Calu3 (cell line): ENCODE measurements around the gene DOCK1. TPM values are rescaled to one million over a fixed set of nuclear protein-coding genes. Genes with fewer than 3 reads are reported as not detected.

Experiments
- BruUV-seq: library from RNA; stranded (reverse); fragments of 400-500 nt; replicated peaks from 2 replicates; lab custom pipeline; 2021; lab: Mats Ljungman, UMichigan
- CTCF ChIA-PET: fragments of 300-600 bp; sonication (Branson Sonifier 250); formaldehyde crosslinking; loops from one replicate; lab custom pipeline; 2022; ENCODE audit warnings: antibody characterized with exemption; lab: Charles Lee
- DNase-seq: peaks from one replicate; pipeline ENCODE4 v3.0.0; 2022
- H3K27ac Mint-ChIP-seq: one replicate; pipeline ENCODE4 v1.8.0; 2022; ENCODE audit warnings: mixed read lengths; ENCODE audit not compliant: unreplicated experiment
- H3K27me3 Mint-ChIP-seq: one replicate; pipeline ENCODE4 v1.8.0; 2022; ENCODE audit warnings: mixed read lengths; ENCODE audit not compliant: unreplicated experiment
- H3K36me3 Mint-ChIP-seq: one replicate; pipeline ENCODE4 v1.8.0; 2022; ENCODE audit warnings: mild to moderate bottlenecking, moderate library complexity, mixed read lengths; ENCODE audit not compliant: insufficient read depth, unreplicated experiment
- H3K4me1 Mint-ChIP-seq: one replicate; pipeline ENCODE4 v1.8.0; 2022; ENCODE audit warnings: mild to moderate bottlenecking, low read depth, mixed read lengths; ENCODE audit not compliant: unreplicated experiment
- H3K4me3 Mint-ChIP-seq: one replicate; pipeline ENCODE4 v1.8.0; 2022; ENCODE audit warnings: mild to moderate bottlenecking, low read depth, moderate library complexity, mixed read lengths; ENCODE audit not compliant: unreplicated experiment
- H3K9me3 Mint-ChIP-seq: one replicate; pipeline ENCODE4 v1.8.0; 2022; ENCODE audit warnings: low read depth, mixed read lengths; ENCODE audit not compliant: unreplicated experiment
- CTCF ChIP-seq: fragments of 200-600 bp; IDR thresholded peaks from one replicate; pipeline ENCODE4 v1.8.0; 2022; ENCODE audit warnings: antibody characterized with exemption; ENCODE audit not compliant: unreplicated experiment
- intact Hi-C: fragments of 100-400 bp; cut with micrococcal nuclease; formaldehyde crosslinking; loops from one replicate; pipeline ENCODE4 v1.10.0; 2022; ENCODE audit not compliant: unreplicated experiment
- total RNA-seq: library from RNA; stranded (reverse); gene quantifications from 2 replicates; pipeline ENCODE4 v1.2.3, GENCODE V29; 2022

DOCK1 gene
- total RNA-seq, 1 experiment from 2014 or later = 34.2 TPM

GRCh38 chr10:127115100-127115499 lies 209.9 kb downstream of the DOCK1 start:
- TF ChIP-seq CTCF = no peak
- intact Hi-C loops = no loop called here
- no TSS peak for BruUV-seq
- Mint-ChIP-seq H3K27me3 (no peaks in the 10 kb centered on the region), H3K36me3 (peaks cover 5% of the 10 kb centered on the region), H3K9me3 (no peaks in the 10 kb centered on the region), H3K4me1 (no peaks in the 10 kb centered on the region), H3K4me3 (no peak overlapping the region), H3K27ac (no peak overlapping the region)
- no peak for DNase-seq
- CTCF ChIA-PET = no interaction called here

DNA sequence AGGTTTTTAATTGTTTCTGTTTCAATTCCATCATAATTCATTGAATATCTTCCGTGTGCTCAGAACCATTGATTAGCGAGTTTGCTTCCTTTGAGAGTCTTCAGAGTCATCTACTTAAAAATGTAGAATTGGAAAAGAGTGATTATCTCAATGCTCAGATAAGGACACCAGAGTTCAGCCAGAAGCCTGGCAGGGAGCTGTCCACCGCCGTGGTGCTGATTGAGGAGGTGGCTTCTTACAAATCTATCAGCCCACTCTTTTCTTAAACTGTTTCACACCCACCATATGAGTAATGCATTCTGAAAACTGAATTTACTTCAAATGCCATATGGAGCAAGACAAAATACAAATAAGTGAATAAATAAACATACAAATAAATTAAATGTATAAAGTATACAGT lies 211.9 kb downstream of the DOCK1 start:
- Mint-ChIP-seq H3K4me3 (no peak overlapping the region), H3K36me3 (peaks cover 5% of the 10 kb centered on the region), H3K4me1 (no peaks in the 10 kb centered on the region), H3K27me3 (no peaks in the 10 kb centered on the region), H3K9me3 (no peaks in the 10 kb centered on the region), H3K27ac (no peak overlapping the region)
- intact Hi-C loops = no loop called here
- no peak for TF ChIP-seq CTCF
- CTCF ChIA-PET = interaction anchor here (0.6 kb wide), 1 partner anchor 782 kb away, joined by 5 read pairs; no protein-coding TSS in a partner anchor
- no TSS peak for BruUV-seq
- DNase-seq = peak; percentile 35

DNA sequence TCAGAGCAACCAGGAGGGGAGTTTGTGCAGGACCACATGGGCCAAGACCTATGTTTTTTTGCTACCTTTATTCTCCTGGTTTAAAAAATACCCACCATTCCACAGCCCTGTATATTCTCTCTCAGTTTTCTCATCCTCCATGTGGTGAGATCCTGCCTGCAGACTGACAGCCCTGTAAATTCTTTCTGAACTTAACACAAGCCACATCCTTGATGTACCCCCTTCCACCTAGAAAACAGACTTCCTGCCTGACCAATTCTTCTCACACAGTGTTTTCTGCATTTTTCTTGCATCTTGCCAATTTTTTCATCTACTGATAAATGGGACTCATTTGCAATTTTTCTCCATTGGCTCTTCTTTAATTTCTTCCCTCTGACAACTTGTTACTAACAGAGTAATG lies 212.8 kb downstream of the DOCK1 start:
- no peak for DNase-seq
- H3K27ac Mint-ChIP-seq = no peak overlapping the region
- no peak overlapping the region for H3K4me3 Mint-ChIP-seq
- BruUV-seq = no TSS peak
- intact Hi-C loops = no loop called here
- no peaks in the 10 kb centered on the region for H3K9me3 Mint-ChIP-seq
- no peak for TF ChIP-seq CTCF
- CTCF ChIA-PET = interaction anchor here (0.6 kb wide), 1 partner anchor 731 kb away, joined by 3 read pairs; no protein-coding TSS in a partner anchor
- H3K27me3 Mint-ChIP-seq = no peaks in the 10 kb centered on the region
- peaks cover 5% of the 10 kb centered on the region for H3K36me3 Mint-ChIP-seq
- H3K4me1 Mint-ChIP-seq = no peaks in the 10 kb centered on the region

DNA sequence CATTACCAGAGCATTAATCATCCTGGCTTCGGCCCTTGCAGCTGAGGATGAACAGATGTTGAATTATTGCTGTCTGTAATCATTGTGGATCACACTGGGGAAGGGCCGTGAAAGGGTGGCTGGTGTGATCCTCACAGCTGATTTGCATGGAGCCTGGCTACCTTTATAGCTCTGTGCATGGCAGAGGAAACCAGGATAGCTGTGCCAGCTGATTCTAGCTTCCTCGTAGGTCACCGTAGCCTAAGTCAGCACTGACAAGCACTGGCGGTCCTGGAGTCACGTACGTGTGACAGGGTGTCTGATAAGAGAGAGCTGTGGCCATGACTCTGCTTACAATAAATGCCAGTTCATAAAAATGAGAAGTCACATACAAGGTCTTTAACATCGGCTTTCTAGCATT lies 214.7 kb downstream of the DOCK1 start:
- intact Hi-C loops = no loop called here
- TF ChIP-seq CTCF = no peak
- DNase-seq = no peak
- Mint-ChIP-seq H3K27me3 (no peaks in the 10 kb centered on the region), H3K9me3 (no peaks in the 10 kb centered on the region), H3K4me1 (no peaks in the 10 kb centered on the region), H3K36me3 (peaks cover 5% of the 10 kb centered on the region), H3K4me3 (no peak overlapping the region), H3K27ac (no peak overlapping the region)
- no TSS peak for BruUV-seq
- CTCF ChIA-PET = no interaction called here
